Esophagus muscularis mucosa (tissue), 4 donors: Measurements from ENCODE around the gene IFI16.

ENCODE experiments used
- CTCF ChIP-seq, 3 experiments: fragments of 200-600 bp in 2 of 3; fragments of 450-650 bp in 1 of 3; sonication (generic) in 2 of 3; IDR thresholded peaks; one replicate each; pipeline ENCODE4 v1.5.1; 2017 to 2019; ENCODE audit warnings: antibody characterized with exemption in 3 of 3, mild to moderate bottlenecking in 2 of 3, moderate library complexity in 1 of 3
- EP300 ChIP-seq: sonication (generic); formaldehyde crosslinking; IDR thresholded peaks from one replicate; pipeline ENCODE4 v1.6.1; 2017; ENCODE audit warnings: antibody characterized with exemption
- POLR2A ChIP-seq: fragments of 450-650 bp; IDR thresholded peaks from one replicate; pipeline ENCODE4 v1.6.1; 2017; ENCODE audit warnings: antibody characterized with exemption, moderate library complexity, mild to moderate bottlenecking, low read depth
- POLR2AphosphoS5 ChIP-seq, 2 donors: sonication (generic); formaldehyde crosslinking; IDR thresholded peaks; one replicate each; pipeline ENCODE4 v1.6.1; 2017; ENCODE audit warnings: antibody characterized with exemption in 2 of 2

- TF ChIP-seq POLR2AphosphoS5 (IDR thresholded peaks at IDR 0.05) (no peak), CTCF (IDR thresholded peaks at IDR 0.05) (no peak), POLR2A (no peak), EP300 (no peak)
Observed at GRCh38 chr1:159077120-159077961, 67.6 kb downstream of the IFI16 start.
